ENCODE data around the gene ASIP. TPM values are rescaled to one million over a fixed set of nuclear protein-coding genes. Genes with fewer than 3 reads are reported as not detected.
A peak's percentile ranks its signal among the peaks of the same experiment; 100 is the strongest.
"Not testable (repeated sequence)": the region's sequence is repeated elsewhere in the genome, so short reads cannot be mapped to it uniquely, and the experiment has no call there.

ASIP gene
- total RNA-seq, 1 experiment from 2014 or later: not detected

- H2AFZ ChIP-seq (ENCODE audit: low read length): no peak overlapping the region
- H3K27me3 ChIP-seq (ENCODE audit: low read length): no peaks in the 10 kb centered on the region
- no peaks in the 10 kb centered on the region for H3K9me2 ChIP-seq (replicated peaks; ENCODE audit: insufficient read depth, low read length)
- H3K4me2 ChIP-seq (ENCODE audit: low read depth, low read length, poor library complexity, severe bottlenecking): no peak overlapping the region
- no peak for DNase-seq
- no peak overlapping the region for H3K4me3 ChIP-seq (ENCODE audit: low read length)
- H3K27ac ChIP-seq (ENCODE audit: low read length): no peak overlapping the region
- no peaks in the 10 kb centered on the region for H3K36me3 ChIP-seq (ENCODE audit: insufficient read depth, low read length)
- H3K79me2 ChIP-seq (ENCODE audit: low read length): no peaks in the 10 kb centered on the region
- no peak overlapping the region for H3K9ac ChIP-seq (ENCODE audit: low read length)
- H3K4me1 ChIP-seq (ENCODE audit: low read length): no peaks in the 10 kb centered on the region
- H4K20me1 ChIP-seq (ENCODE audit: insufficient read depth, low read depth, low read length): no peaks in the 10 kb centered on the region
- H3K9me3 ChIP-seq (ENCODE audit: low read length): no peaks in the 10 kb centered on the region
These were observed 5.0 kb downstream of the ASIP start for GRCh38 chr20:34246126-34246626.

DNA sequence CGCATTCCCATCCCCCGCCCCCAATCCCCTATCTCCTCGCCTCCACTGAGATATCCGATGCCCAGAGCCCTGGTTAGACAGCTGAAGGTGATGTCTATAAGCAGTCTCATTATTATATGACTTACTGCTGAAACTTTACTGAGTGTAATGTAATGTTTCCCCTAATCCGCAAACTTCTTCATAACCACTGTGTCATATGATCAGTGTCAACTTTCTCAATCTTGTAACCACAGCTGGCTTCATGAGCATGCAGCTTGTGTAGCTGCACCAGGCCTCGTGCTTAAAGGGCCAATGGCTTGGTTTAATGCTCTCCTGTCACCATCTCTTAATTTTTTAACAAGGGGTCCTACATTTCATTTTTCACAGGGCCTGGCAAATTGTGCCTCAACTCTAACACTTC lies 8.1 kb downstream of the ASIP start:
- Histone ChIP-seq H3K79me2 (ENCODE audit: low read length) (no peaks in the 10 kb centered on the region), H4K20me1 (ENCODE audit: insufficient read depth, low read depth, low read length) (no peaks in the 10 kb centered on the region), H3K36me3 (ENCODE audit: insufficient read depth, low read length) (no peaks in the 10 kb centered on the region), H3K4me2 (ENCODE audit: low read depth, low read length, poor library complexity, severe bottlenecking) (no peak overlapping the region), H2AFZ (ENCODE audit: low read length) (no peak overlapping the region), H3K9me2 (replicated peaks; ENCODE audit: insufficient read depth, low read length) (no peaks in the 10 kb centered on the region), H3K9ac (ENCODE audit: low read length) (no peak overlapping the region), H3K4me1 (ENCODE audit: low read length) (no peaks in the 10 kb centered on the region), H3K9me3 (ENCODE audit: low read length) (no peaks in the 10 kb centered on the region), H3K27ac (ENCODE audit: low read length) (no peak overlapping the region), H3K27me3 (ENCODE audit: low read length) (no peaks in the 10 kb centered on the region), H3K4me3 (ENCODE audit: low read length) (no peak overlapping the region)
- DNase-seq: no peak

DNA sequence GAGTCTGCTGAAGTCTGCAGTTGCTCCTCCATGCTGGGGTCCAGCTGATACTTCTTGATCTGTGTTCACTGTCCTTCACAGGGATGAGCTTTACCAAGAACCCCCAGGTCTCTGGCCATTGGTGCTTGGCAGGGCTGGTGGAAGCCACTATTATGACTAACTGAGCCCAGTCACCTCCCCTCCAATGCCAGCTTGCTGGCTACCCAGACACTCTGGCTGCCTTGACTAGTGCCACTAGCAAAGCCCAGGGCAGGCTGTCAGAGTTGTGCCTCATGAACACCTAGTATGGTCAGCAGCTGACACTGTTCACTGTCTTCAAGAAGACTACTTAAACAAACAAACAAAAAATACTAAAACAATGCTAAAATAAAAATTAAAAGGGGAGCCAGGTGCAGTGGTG lies 8.8 kb downstream of the ASIP start:
- no peak overlapping the region for H2AFZ ChIP-seq (ENCODE audit: low read length)

DNA sequence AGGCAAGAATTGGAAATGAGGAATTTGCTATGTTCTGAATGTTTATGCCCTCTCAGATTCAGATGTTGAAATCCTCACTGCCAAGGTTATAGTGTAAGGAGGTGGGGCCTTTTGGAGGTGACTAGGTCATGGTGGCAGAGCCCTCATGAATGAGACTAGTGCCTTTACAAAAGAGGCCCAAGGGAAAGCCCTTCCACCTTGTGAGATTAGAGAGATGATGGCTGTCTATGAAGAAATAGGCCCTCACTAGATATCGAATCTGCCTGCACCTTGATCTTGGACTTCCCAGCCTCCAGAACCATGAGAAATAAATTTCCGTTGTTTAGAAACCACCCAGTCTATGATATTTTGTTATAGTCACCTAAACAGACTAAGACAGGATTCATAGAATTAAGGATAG lies 10.4 kb downstream of the ASIP start:
- no peaks in the 10 kb centered on the region for H3K79me2 ChIP-seq (ENCODE audit: low read length)
- no peak overlapping the region for H3K9ac ChIP-seq (ENCODE audit: low read length)
- no peak overlapping the region for H2AFZ ChIP-seq (ENCODE audit: low read length)
- no peaks in the 10 kb centered on the region for H3K9me3 ChIP-seq (ENCODE audit: low read length)
- no peak overlapping the region for H3K27ac ChIP-seq (ENCODE audit: low read length)
- no peaks in the 10 kb centered on the region for H3K9me2 ChIP-seq (replicated peaks; ENCODE audit: insufficient read depth, low read length)
- H3K36me3 ChIP-seq (ENCODE audit: insufficient read depth, low read length): no peaks in the 10 kb centered on the region
- H3K4me3 ChIP-seq (ENCODE audit: low read length): no peak overlapping the region
- no peaks in the 10 kb centered on the region for H4K20me1 ChIP-seq (ENCODE audit: insufficient read depth, low read depth, low read length)
- DNase-seq: no peak
- no peaks in the 10 kb centered on the region for H3K27me3 ChIP-seq (ENCODE audit: low read length)
- no peaks in the 10 kb centered on the region for H3K4me1 ChIP-seq (ENCODE audit: low read length)
- H3K4me2 ChIP-seq (ENCODE audit: low read depth, low read length, poor library complexity, severe bottlenecking): no peak overlapping the region

More for the DNA sequence above, 8.8 kb downstream of the ASIP start:
- H3K9ac ChIP-seq (ENCODE audit: low read length): no peak overlapping the region
- no peaks in the 10 kb centered on the region for H3K4me1 ChIP-seq (ENCODE audit: low read length)
- no peak overlapping the region for H3K4me2 ChIP-seq (ENCODE audit: low read depth, low read length, poor library complexity, severe bottlenecking)
- no peaks in the 10 kb centered on the region for H3K27me3 ChIP-seq (ENCODE audit: low read length)
- H3K27ac ChIP-seq (ENCODE audit: low read length): no peak overlapping the region
- H3K79me2 ChIP-seq (ENCODE audit: low read length): no peaks in the 10 kb centered on the region
- H3K9me3 ChIP-seq (ENCODE audit: low read length): no peaks in the 10 kb centered on the region
- DNase-seq: no peak
- no peaks in the 10 kb centered on the region for H3K36me3 ChIP-seq (ENCODE audit: insufficient read depth, low read length)
- H3K4me3 ChIP-seq (ENCODE audit: low read length): no peak overlapping the region
- H4K20me1 ChIP-seq (ENCODE audit: insufficient read depth, low read depth, low read length): no peaks in the 10 kb centered on the region
- H3K9me2 ChIP-seq (replicated peaks; ENCODE audit: insufficient read depth, low read length): no peaks in the 10 kb centered on the region

DNA sequence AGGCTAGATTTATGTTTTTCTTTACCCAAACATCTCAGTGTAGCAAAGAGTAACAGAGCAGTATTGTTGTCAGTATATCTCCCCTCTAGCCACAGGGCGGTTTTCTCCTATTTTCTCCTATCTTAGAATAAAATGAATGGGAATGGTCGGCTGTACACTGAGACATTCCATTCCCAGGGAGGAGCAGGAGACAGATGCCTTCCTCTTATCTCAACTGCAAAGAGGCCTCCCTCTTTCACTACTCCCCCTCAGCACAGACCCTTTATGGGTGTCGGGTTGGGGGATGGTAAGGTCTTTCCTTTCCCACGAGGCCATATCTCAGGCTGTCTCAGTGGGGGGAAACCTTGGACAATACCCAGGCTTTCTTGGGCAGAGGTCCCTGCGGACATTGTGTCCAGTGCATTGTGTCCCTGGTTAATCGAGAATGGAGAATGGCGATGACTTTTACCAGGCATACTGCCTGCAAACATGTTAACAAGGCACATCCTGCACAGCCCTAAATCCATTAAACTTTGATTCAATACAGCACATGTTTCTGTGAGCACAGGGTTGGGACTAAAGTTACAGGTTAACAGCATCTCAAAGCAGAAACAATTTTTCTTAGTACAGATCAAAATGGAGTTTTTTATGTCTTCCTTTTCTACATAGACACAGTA lies 11.3 kb downstream of the ASIP start:
- H3K9me3 ChIP-seq (ENCODE audit: low read length); H3K36me3 ChIP-seq (ENCODE audit: insufficient read depth, low read length); H3K79me2 ChIP-seq (ENCODE audit: low read length); H3K9me2 ChIP-seq (replicated peaks; ENCODE audit: insufficient read depth, low read length); H3K9ac ChIP-seq (ENCODE audit: low read length); H3K4me1 ChIP-seq (ENCODE audit: low read length); H3K4me2 ChIP-seq (ENCODE audit: low read depth, low read length, poor library complexity, severe bottlenecking); H2AFZ ChIP-seq (ENCODE audit: low read length); H4K20me1 ChIP-seq (ENCODE audit: insufficient read depth, low read depth, low read length); H3K4me3 ChIP-seq (ENCODE audit: low read length); H3K27me3 ChIP-seq (ENCODE audit: low read length); H3K27ac ChIP-seq (ENCODE audit: low read length); DNase-seq: not testable (repeated sequence)

- H2AFZ ChIP-seq (ENCODE audit: low read length): no peak overlapping the region
- no peaks in the 10 kb centered on the region for H3K9me3 ChIP-seq (ENCODE audit: low read length)
- H4K20me1 ChIP-seq (ENCODE audit: insufficient read depth, low read depth, low read length): no peaks in the 10 kb centered on the region
- no peaks in the 10 kb centered on the region for H3K79me2 ChIP-seq (ENCODE audit: low read length)
- H3K27me3 ChIP-seq (ENCODE audit: low read length): no peaks in the 10 kb centered on the region
- H3K9ac ChIP-seq (ENCODE audit: low read length): no peak overlapping the region
- no peaks in the 10 kb centered on the region for H3K36me3 ChIP-seq (ENCODE audit: insufficient read depth, low read length)
- no peak overlapping the region for H3K27ac ChIP-seq (ENCODE audit: low read length)
- no peak for DNase-seq
- no peaks in the 10 kb centered on the region for H3K4me1 ChIP-seq (ENCODE audit: low read length)
- H3K4me2 ChIP-seq (ENCODE audit: low read depth, low read length, poor library complexity, severe bottlenecking): no peak overlapping the region
- no peak overlapping the region for H3K4me3 ChIP-seq (ENCODE audit: low read length)
- no peaks in the 10 kb centered on the region for H3K9me2 ChIP-seq (replicated peaks; ENCODE audit: insufficient read depth, low read length)
These were observed 13.8 kb downstream of the ASIP start for GRCh38 chr20:34254979-34255378.

- Histone ChIP-seq H3K9me2 (replicated peaks; ENCODE audit: insufficient read depth, low read length) (no peaks in the 10 kb centered on the region), H3K9me3 (ENCODE audit: low read length) (no peaks in the 10 kb centered on the region), H3K36me3 (ENCODE audit: insufficient read depth, low read length) (no peaks in the 10 kb centered on the region), H2AFZ (ENCODE audit: low read length) (no peak overlapping the region), H4K20me1 (ENCODE audit: insufficient read depth, low read depth, low read length) (no peaks in the 10 kb centered on the region), H3K27me3 (ENCODE audit: low read length) (no peaks in the 10 kb centered on the region), H3K9ac (ENCODE audit: low read length) (no peak overlapping the region), H3K4me2 (ENCODE audit: low read depth, low read length, poor library complexity, severe bottlenecking) (no peak overlapping the region), H3K4me3 (ENCODE audit: low read length) (no peak overlapping the region), H3K79me2 (ENCODE audit: low read length) (no peaks in the 10 kb centered on the region), H3K4me1 (ENCODE audit: low read length) (no peaks in the 10 kb centered on the region), H3K27ac (ENCODE audit: low read length) (no peak overlapping the region)
- peak; percentile 38 for DNase-seq
These were observed 15.5 kb downstream of the ASIP start for GRCh38 chr20:34256629-34257124.

GRCh38 chr20:34260208-34260942 lies 19.2 kb downstream of the ASIP start:
- Histone ChIP-seq H3K9me3 (ENCODE audit: low read length) (no peaks in the 10 kb centered on the region), H2AFZ (ENCODE audit: low read length) (no peak overlapping the region), H3K4me1 (ENCODE audit: low read length) (no peaks in the 10 kb centered on the region), H3K36me3 (ENCODE audit: insufficient read depth, low read length) (no peaks in the 10 kb centered on the region), H3K4me3 (ENCODE audit: low read length) (no peak overlapping the region), H3K4me2 (ENCODE audit: low read depth, low read length, poor library complexity, severe bottlenecking) (no peak overlapping the region), H3K9ac (ENCODE audit: low read length) (no peak overlapping the region), H4K20me1 (ENCODE audit: insufficient read depth, low read depth, low read length) (no peaks in the 10 kb centered on the region), H3K9me2 (replicated peaks; ENCODE audit: insufficient read depth, low read length) (no peaks in the 10 kb centered on the region), H3K79me2 (ENCODE audit: low read length) (no peaks in the 10 kb centered on the region), H3K27me3 (ENCODE audit: low read length) (no peaks in the 10 kb centered on the region), H3K27ac (ENCODE audit: low read length) (no peak overlapping the region)
- DNase-seq: no peak

Measured in Karpas-422 (cell line).